SK-N-MC (cell line): ENCODE measurements around the gene CLK1.

ENCODE experiments used
- EZH2 ChIP-seq: fragments of 200-600 bp; sonication (generic); IDR thresholded peaks from one replicate; pipeline ENCODE4 v1.6.1; 2017; ENCODE audit warnings: antibody characterized with exemption
- FOXP2 ChIP-seq: optimal IDR thresholded peaks from 2 replicates; pipeline ENCODE3; 2011; ENCODE audit warnings: mild to moderate bottlenecking, moderate library complexity; ENCODE audit not compliant: insufficient read depth; ENCODE audit errors: extremely low read length, control extremely low read depth

DNA sequence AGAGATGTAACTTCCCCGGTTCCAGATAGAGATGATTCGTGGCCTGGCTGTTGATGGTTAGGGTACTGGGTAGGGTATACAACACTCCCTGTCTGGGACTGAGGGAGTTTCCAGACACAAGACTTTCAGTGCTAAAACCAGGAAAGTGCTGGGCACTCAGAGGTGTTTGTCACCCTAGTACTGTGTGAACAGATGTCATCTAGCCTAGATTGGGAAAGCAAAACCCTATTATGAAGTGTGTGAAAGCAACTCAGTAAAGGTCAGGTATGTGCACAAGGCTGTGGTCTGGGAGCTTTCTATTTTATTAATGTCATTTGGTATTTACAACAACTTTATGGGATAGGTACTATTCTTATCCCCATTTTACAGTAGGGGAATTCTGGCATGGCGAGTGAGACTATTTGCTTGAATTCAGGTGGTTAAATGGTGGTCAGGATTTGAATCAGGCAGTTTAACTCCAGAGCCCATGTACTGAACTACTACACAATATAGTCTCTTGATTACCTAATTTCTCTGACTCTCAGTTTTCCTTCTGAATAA, 50.1 kb downstream of the CLK1 start:
- TF ChIP-seq FOXP2 (no peak), EZH2 (no peak)
